Endothelial cell of umbilical vein (primary cell): ENCODE results near the gene RAMP2.

ENCODE experiments used
- CTCF ChIP-seq, 2 donors: IDR thresholded peaks; 1 replicate in 1 of 2; 2 replicates in 1 of 2; pipeline ENCODE4 v1.5.1; 2011; ENCODE audit warnings: low read length in 2 of 2, mild to moderate bottlenecking in 2 of 2, moderate library complexity in 2 of 2, control low read depth in 1 of 2, inconsistent platforms in 1 of 2, low read depth in 1 of 2; ENCODE audit not compliant: insufficient read depth in 1 of 2; ENCODE audit errors: extremely low read depth in 1 of 2
- EZH2 ChIP-seq: IDR thresholded peaks from 2 replicates; pipeline ENCODE4 v1.6.1; 2012; ENCODE audit warnings: borderline replicate concordance, low read depth, mild to moderate bottlenecking, moderate library complexity, low read length, inconsistent platforms; ENCODE audit not compliant: severe bottlenecking
- FOS ChIP-seq: IDR thresholded peaks from 2 replicates; pipeline ENCODE4 v1.6.1; 2011; ENCODE audit warnings: mild to moderate bottlenecking, low read length, moderate library complexity, borderline replicate concordance; ENCODE audit not compliant: insufficient read depth
- JUN ChIP-seq: IDR thresholded peaks from 2 replicates; pipeline ENCODE4 v1.6.1; 2011; ENCODE audit warnings: borderline replicate concordance, low read depth; ENCODE audit not compliant: insufficient read length, insufficient read depth
- MAX ChIP-seq: IDR thresholded peaks from 2 replicates; pipeline ENCODE4 v1.6.1; 2011; ENCODE audit not compliant: insufficient read depth, insufficient read length
- MYC ChIP-seq: IDR thresholded peaks from one replicate; pipeline ENCODE4 v1.6.1; 2011; ENCODE audit warnings: mild to moderate bottlenecking, low read depth, low read length
- POLR2A ChIP-seq: IDR thresholded peaks from 2 replicates; pipeline ENCODE4 v1.6.1; 2012; ENCODE audit warnings: low read depth, mild to moderate bottlenecking, control low read depth, low read length
- POLR2AphosphoS5 ChIP-seq: IDR thresholded peaks from 2 replicates; pipeline ENCODE4 v1.6.1; 2012; ENCODE audit warnings: low read depth, mild to moderate bottlenecking, control low read depth, low read length, moderate library complexity; ENCODE audit not compliant: insufficient read depth

GRCh38 chr17:42780851-42781638, 20.0 kb downstream of the RAMP2 start:
- TF ChIP-seq MAX (no peak), POLR2A (no peak), CTCF (IDR thresholded peaks at IDR 0.05; ENCODE audit: extremely low read depth in 1 of 2, insufficient read depth in 1 of 2, low read depth in 1 of 2, low read length in 2 of 2) (no peak), POLR2AphosphoS5 (no peak), EZH2 (peak; percentile 47), MYC (no peak), JUN (no peak), FOS (no peak)
